ENCODE results near the gene SLC30A4.

DNA sequence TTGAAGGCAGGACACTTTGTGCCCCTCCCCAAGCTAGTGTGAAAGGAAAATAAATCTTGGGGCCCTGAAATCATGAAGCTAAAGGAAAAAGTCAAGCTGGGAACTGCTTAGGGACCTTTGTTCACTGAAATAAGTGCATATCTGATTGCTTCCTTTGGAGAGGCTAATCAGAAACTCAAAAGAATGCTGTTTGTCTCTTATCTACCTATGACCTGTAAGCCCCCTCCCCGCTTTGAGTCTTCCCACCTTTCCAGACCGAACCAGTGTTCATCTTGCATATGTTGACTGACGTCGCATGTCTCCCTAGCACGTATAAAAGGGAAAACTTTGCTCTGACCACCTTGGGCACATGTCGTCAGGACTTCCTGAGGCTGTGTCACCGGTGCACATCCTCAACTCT, 53.1 kb downstream of the SLC30A4 start:
- TF ChIP-seq, protein P1, sequence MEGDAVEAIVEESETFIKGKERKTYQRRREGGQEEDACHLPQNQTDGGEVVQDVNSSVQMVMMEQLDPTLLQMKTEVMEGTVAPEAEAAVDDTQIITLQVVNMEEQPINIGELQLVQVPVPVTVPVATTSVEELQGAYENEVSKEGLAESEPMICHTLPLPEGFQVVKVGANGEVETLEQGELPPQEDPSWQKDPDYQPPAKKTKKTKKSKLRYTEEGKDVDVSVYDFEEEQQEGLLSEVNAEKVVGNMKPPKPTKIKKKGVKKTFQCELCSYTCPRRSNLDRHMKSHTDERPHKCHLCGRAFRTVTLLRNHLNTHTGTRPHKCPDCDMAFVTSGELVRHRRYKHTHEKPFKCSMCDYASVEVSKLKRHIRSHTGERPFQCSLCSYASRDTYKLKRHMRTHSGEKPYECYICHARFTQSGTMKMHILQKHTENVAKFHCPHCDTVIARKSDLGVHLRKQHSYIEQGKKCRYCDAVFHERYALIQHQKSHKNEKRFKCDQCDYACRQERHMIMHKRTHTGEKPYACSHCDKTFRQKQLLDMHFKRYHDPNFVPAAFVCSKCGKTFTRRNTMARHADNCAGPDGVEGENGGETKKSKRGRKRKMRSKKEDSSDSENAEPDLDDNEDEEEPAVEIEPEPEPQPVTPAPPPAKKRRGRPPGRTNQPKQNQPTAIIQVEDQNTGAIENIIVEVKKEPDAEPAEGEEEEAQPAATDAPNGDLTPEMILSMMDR (IDR thresholded peaks at IDR 0.05): no peak
- no peak for TF ChIP-seq POLR2A (IDR thresholded peaks at IDR 0.05)

Measured in tibial nerve (tissue), 3 donors.